ENCODE measurements around the gene CDH22.
A peak's percentile ranks its signal among the peaks of the same experiment; 100 is the strongest.

The CDH22 gene

DNA sequence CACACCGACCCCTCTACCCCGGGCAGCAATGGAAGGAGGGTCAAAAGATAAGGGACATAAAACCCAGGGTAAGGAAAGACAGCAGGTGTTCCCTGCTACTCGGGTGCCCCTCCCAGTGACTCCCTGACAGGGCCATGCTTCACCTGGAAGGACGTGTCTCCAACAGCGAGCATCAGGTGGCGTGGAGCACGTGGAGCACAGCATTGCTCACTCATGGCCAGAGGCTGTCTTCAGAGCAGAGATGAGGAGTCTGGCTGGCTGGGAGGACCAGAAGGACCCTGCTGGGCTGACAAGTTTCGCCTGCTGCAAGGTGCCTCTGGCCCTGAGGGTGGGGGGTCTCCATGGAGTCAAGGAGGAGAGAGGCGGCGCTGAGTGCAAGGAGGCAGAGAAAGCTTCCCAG, 15.3 kb upstream of the CDH22 start:
- DNase-seq (ENCODE audit: low spot score): no peak

- DNase-seq (ENCODE audit: low spot score): no peak
Measured at GRCh38 chr20:46322641-46323040, 14.3 kb upstream of the CDH22 start.

DNA sequence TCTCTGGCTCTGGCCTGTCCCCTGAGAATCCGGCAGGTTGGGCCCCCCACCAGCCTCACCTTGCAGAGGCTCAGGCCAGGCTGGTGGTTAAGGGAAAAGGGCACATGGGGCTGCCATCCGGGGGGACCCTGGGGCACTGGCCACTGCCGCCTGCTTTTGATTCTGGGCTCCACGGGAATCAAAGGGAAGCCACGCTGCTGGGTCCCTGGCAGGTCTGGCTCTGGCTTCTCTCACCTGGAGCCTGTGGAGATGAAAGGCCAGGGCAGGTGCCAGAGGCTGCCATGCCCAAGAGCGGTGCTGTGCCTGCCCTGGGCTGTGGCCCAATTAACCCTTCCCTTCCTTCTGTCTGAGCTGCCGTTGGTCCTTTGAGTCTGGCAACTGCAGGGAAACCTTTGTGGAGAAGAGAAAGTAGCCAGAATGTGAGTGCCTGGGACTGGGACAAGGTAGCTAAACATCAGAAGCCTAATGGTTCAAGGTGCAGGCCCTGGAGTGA, 9.4 kb upstream of the CDH22 start:
- DNase-seq (ENCODE audit: low spot score): no peak

DNA sequence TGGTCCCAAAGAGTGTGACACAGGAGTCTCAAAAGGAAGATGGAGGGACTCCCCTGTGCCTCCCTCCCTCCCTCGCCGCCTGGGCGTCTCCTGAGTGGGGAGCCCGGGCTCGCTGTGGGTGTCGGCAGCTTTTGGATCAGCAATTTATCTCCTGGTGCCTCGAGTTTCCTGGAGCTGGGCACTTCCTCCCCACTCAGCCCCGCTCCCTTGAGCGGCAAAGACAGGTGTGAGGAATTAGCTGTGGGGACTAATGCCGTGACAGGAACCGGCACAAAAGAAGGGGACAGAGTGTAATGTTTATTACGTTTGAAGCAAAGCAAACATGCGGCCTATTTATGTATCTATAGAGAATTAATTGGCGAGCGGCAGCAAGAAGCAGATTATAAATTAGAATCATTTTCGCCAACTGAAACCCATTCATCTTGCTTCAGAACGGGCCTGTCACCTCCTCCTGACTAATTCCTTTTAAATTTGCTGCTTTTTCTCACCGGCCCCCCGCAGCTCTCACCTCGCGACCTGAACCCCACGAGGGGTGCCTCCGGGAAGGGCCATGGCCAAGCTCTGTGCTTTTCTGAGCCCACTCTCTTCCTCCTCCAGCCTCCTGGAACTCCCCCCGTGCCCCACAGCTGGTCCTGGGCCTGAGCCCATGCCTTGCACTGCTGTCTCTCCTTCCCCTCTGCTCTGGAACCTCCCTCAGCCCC, 8.8 kb upstream of the CDH22 start:
- no peak for DNase-seq (ENCODE audit: low spot score)

DNA sequence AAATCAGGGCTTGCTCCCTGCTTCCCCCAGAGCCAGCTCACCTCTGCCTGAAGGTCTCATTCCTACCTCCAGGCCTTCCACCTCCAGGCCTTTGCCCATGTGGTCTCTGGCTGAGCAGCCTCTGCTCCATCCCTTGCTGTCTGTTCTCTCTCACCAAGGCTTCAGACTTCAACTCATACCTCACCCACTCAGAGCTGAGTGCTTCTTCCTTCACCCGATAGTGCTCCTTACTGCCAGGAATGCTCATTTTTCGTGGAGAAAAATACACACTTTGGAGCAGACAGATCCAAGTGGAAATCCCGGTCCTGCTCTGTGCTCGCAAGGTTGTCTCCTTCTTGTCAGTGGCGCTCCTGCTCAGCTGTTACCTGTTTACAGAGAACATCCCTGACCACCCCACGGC, 7.0 kb upstream of the CDH22 start:
- DNase-seq (ENCODE audit: low spot score): no peak

DNA sequence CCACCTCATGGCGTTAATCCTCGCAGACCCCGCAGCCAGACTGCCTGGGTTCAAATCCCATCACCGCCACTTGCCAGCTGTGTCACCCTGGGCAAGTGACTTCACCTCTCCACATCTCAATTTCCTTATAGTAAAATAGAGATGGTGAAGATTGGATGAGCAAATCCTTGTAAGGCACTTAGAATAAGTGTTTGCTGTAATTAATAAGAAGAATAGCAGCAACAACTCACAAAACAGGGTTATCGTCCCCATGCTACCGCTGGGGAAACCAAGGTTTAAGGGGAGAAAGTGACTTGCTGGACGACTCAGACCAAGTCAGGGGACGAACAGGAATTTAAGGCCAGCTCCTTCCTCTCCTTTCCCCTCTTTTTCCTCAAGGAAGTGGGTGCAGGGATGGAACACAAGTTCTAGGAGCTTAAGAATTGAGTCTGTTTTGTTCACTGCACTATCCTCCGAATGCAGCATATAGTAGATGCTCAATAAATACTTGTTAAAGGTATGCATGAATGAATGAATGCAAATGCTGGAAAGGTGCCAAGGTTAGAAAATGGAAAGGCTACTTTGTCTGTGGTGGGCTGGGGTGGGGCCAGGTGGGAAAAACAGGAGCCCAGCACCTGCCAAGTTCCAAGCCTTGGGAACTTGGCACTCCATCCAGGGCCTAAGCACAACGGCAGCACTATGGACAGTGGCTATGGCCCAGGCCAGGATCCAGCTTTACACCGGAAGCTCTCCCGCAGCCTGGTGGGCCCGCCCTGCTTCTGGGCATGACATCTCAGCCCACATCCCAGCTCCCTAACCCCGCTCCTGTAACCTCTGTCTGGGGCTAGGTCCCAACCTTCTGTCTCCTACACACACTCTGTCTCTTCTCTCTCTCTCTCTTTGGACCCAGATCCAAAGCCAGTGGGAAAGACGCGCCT, 4.9 kb upstream of the CDH22 start:
- no peak for DNase-seq (ENCODE audit: low spot score)

DNA sequence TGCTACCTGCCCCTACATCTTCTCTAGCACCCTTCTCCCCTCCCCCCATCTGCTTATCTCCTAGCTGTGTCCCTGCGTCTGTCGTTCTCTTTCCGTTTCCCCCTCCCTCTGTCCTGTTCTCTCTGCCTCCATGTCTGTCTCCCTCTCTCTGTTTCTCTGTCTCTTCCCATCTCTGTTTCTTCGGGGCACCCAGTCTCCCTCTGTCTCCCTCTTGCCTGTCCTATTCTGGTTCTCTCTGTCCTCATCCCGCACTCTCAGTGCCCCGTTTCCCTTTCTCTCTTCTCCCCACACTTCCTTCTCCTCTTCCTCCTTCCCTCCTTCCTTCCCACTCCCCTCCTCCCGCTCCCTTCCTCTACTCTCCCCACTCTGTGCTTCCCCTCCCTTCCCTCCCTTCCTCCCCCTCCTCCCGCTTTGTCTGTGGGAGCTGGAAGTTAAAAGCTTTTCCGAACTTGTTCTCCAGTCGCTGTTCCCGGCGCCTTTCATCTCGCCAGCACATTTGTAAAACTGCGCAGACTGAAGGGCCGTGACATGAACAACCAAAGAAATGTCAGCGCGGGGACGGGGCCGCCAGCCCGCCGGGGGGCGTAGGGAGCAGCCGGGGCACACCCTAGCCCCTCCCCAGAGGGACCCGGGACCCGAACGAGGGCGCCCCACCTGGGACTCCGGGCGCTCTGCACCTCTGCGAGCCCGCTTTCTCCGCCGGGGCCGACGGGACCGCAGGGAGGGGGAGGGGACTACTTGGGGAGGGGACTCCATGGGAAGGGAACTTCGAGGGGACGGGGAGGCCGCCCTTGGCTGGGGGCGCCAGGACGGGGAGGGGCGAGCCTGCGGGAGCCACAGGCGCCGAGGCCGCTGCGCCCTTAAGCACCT, 4.0 kb upstream of the CDH22 start:
- DNase-seq (ENCODE audit: low spot score): no peak

GRCh38 chr20:46311719-46312074, 3.4 kb upstream of the CDH22 start:
- DNase-seq (ENCODE audit: low spot score): no peak

GRCh38 chr20:46311039-46311650, 2.8 kb upstream of the CDH22 start:
- no peak for DNase-seq (ENCODE audit: low spot score)

DNA sequence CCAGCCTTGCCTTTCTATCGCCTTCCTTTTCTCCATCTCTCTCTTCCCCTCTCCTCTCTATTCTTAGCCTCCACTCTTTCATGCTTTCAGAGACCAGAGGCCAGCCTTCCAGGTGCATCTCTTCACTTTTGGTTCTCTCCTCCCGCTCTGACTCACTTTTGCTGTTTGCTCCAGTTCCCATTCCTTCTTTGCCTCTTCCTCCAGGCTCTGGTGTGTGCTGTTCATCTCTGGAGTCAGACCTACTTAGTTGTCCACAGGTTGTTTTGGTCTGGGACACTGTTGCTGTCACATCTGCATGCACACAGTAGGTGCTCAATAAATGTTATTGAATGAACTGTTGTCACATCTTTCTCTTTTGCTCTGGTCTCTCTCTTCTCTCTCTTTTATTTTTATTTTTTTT, 1.6 kb upstream of the CDH22 start:
- DNase-seq (ENCODE audit: low spot score): no peak

DNA sequence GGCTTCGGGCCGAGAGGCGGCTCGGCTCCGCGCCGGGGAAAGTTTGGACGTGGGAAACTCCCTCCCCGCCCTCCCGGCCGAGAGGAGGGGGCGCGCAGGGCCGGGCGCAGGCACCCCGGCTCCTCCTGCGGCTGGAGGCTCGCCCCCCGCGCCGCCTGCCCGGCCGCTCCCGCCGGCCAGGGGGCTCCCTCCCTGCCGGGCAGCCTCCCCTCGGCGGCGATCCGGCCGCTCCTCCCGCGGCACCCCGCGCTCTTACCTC, 370 bp downstream of the CDH22 start:
- DNase-seq (ENCODE audit: low spot score): no peak

- peak; percentile 53 for DNase-seq (ENCODE audit: low spot score)
Measured at GRCh38 chr20:46307139-46307998, 929 bp downstream of the CDH22 start.

DNA sequence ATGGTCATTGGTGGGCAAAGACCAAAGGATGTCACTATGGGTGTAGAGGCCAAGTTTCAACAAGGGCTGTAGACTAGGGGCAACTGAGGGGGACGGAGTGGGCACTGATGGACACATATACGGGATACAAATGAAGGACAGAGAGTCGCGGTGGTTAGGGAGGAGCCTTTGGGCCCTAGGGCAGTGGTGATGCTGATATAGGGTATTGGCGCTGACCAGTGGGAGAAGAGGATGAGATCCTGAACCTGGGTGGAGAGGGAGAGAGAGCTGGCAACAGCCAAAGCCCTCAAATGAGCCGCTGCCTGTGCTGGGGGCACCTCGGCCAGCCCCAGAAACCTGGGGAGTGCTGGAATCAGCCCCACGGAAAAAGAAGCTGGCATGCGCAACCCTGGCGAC, 1.6 kb downstream of the CDH22 start:
- no peak for DNase-seq (ENCODE audit: low spot score)

- DNase-seq (ENCODE audit: low spot score): no peak
Measured at GRCh38 chr20:46305973-46306360, 2.3 kb downstream of the CDH22 start.

GRCh38 chr20:46305331-46305972, 2.8 kb downstream of the CDH22 start:
- no peak for DNase-seq (ENCODE audit: low spot score)

GRCh38 chr20:46304852-46305251, 3.4 kb downstream of the CDH22 start:
- DNase-seq (ENCODE audit: low spot score): no peak

DNA sequence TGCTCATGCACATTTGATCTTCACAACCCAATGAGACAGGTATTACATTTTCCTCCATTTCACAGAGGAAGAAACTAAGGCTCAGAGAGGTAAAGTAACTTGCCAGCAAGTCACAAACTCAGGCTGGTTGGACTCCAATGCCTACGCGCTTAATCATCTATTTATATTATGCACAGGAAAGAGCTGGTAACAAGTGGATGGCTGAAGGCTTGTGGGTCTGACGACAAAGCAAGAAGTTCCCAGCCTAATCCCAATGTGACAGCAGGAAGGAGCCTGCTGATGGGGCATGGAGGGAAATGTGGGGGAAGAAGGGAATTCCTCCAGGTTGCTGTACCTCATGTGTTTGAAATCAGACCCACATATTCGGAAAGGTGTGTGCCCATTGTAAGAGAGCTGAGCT, 3.9 kb downstream of the CDH22 start:
- DNase-seq (ENCODE audit: low spot score): no peak

DNA sequence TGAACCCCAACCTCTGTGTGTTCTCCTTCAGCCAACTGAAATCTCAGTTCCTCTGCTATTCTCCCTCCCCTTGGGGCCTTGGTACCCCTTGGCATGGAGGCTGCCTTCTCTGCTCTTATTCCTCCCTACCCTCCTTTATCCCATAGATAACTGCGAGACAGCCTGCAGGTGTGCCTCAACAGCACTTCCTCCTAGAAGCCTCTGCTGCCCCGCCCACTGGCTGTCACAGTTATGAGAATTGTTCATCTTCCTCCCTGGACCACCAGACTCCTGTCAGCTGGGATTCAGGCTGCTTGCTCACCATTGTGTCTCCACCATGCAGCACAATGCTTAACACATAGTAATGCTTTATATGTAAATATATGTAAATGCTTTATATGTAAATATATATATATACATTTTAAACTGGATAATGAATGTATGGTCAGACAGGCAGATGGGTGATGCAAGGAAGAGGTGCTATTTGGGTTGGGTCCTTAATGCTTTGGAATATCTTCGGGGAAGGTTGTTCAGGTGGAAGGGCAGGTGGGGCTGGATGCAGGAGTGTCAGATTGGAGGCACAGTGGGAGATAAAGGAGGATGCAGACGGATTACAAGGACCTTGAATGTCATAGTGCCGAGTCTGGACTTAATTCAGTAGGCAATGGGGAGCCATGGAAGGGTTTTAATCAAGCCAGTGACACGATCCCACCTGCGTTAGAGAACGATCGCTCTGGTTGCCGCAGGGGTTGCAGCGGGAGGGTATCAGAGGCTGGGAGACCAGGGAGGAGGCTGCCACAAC, 4.9 kb downstream of the CDH22 start:
- DNase-seq (ENCODE audit: low spot score): no peak

DNA sequence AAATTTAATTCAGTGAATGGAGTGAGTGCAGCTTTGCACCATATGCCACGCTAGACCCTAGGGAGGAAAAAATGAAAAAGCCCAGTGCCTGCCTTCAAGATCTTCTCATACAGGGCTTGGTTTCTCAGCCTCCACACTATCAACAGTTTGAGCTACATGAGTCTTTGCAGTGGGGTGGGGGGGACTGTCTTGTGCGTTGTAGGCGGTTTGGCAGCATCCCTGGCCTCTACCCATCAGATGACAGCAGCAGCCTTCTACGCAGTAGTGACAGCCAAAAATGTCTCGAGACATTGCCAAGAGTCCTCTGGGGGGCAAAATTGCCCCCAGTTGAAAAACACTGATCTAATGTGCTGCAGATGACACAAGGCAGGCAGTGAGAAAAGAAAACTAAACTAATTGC, 6.2 kb downstream of the CDH22 start:
- DNase-seq (ENCODE audit: low spot score): no peak

DNA sequence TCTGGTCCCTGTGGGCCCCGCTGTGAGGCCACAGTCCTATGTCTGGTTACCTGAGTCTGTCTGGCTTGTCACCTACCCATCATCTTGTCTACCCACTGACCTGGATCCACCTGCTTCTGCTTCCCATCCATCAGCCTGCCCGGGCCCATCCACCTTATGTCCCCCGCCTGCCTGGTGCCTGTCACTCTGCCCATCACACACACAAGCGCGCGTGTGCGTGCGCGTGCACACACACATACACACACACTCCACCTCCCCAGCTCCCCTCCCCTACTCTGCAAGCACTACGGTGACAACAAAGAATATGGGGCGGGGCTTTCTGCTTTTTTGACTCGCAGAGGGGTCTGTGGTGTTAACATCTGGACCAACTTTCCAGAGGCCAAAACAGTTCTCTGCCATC, 8.0 kb downstream of the CDH22 start:
- no peak for DNase-seq (ENCODE audit: low spot score)

All from COLO829 (cell line).